HepG2 (cell line): ENCODE measurements around the gene TMEM143. TPM values are rescaled to one million over a fixed set of nuclear protein-coding genes. Genes with fewer than 3 reads are reported as not detected.

Experiments used
- CHCHD3 ChIP-seq: sonication (generic); formaldehyde crosslinking; IDR thresholded peaks from 2 replicates; pipeline ENCODE4 v1.8.0; 2022; ENCODE audit warnings: mild to moderate bottlenecking, missing genetic modification reagents, moderate library complexity
- HHEX ChIP-seq: IDR thresholded peaks from 2 replicates; pipeline ENCODE4 v1.6.1; 2016; ENCODE audit warnings: control low read depth
- KMT2A ChIP-seq: sonication (generic); formaldehyde crosslinking; IDR thresholded peaks from 2 replicates; pipeline ENCODE4 v1.4.0; 2020; ENCODE audit warnings: missing genetic modification reagents
- RFXAP ChIP-seq: sonication (generic); formaldehyde crosslinking; IDR thresholded peaks from 2 replicates; pipeline ENCODE4 v1.4.0; 2020; ENCODE audit warnings: missing genetic modification reagents, borderline replicate concordance
- SUZ12 ChIP-seq: fragments of 150-350 bp; IDR thresholded peaks from 2 replicates; pipeline ENCODE4 v1.6.1; 2014; ENCODE audit warnings: low read depth, low read length
- ZFAT ChIP-seq: sonication (generic); formaldehyde crosslinking; conservative IDR thresholded peaks from 2 replicates; pipeline ENCODE4 v1.8.1; 2023; ENCODE audit warnings: missing genetic modification reagents, inconsistent platforms
- ZNF703 ChIP-seq: sonication (generic); formaldehyde crosslinking; IDR thresholded peaks from 2 replicates; pipeline ENCODE4 v1.5.1; 2020; ENCODE audit warnings: missing genetic modification reagents, mild to moderate bottlenecking, moderate library complexity, borderline replicate concordance
- ZNF720 ChIP-seq: sonication (generic); formaldehyde crosslinking; IDR thresholded peaks from 2 replicates; pipeline ENCODE4 v1.4.0; 2020; ENCODE audit warnings: missing genetic modification reagents
- polyA plus RNA-seq, 8 experiments: library from polyadenylated mRNA; depleted of rRNA in 3 of 8; stranded (reverse) in 7 of 8; unstranded in 1 of 8; fragments of >200 nt; fragmentation: Illumina TruSeq in 4 of 8; extraction: Trizol in 4 of 8; gene quantifications; 2 replicates each; pipeline versions ENCODE4 v1.2.1 to v1.2.3, GENCODE V29; 2011 to 2016; ENCODE audit warnings: low read depth in 4 of 8, missing spikeins in 1 of 8, mixed read lengths in 1 of 8; ENCODE audit not compliant: insufficient read depth in 1 of 8
- total RNA-seq, 5 experiments: library from RNA; depleted of rRNA; stranded (reverse); fragments of >200 nt; fragmentation: Illumina TruSeq; extraction: Trizol; gene quantifications; 2 replicates each; pipeline ENCODE4 v1.2.3, GENCODE V29; 2016; ENCODE audit warnings: low read depth in 1 of 5
- TF ChIP-seq, protein P1 (sequence below): sonication (generic); formaldehyde crosslinking; IDR thresholded peaks from 2 replicates; pipeline ENCODE4 v1.5.1; 2020; ENCODE audit warnings: mild to moderate bottlenecking, missing genetic modification reagents, moderate library complexity
- TF ChIP-seq, protein P2 (sequence below): IDR thresholded peaks from 2 replicates; pipeline ENCODE4 v1.6.1; 2016; ENCODE audit warnings: low read depth, control low read depth
- TF ChIP-seq, protein P3 (sequence below): sonication (generic); formaldehyde crosslinking; IDR thresholded peaks from 2 replicates; pipeline ENCODE4 v1.5.1; 2020; ENCODE audit warnings: missing genetic modification reagents, mild to moderate bottlenecking, borderline replicate concordance

Gene TMEM143
- total and polyA plus RNA-seq, 2 of the 13 experiments (the other 11 are each of a cell fraction or from before 2014, with no cell fraction given), result 7.7 to 11.3 TPM

DNA sequence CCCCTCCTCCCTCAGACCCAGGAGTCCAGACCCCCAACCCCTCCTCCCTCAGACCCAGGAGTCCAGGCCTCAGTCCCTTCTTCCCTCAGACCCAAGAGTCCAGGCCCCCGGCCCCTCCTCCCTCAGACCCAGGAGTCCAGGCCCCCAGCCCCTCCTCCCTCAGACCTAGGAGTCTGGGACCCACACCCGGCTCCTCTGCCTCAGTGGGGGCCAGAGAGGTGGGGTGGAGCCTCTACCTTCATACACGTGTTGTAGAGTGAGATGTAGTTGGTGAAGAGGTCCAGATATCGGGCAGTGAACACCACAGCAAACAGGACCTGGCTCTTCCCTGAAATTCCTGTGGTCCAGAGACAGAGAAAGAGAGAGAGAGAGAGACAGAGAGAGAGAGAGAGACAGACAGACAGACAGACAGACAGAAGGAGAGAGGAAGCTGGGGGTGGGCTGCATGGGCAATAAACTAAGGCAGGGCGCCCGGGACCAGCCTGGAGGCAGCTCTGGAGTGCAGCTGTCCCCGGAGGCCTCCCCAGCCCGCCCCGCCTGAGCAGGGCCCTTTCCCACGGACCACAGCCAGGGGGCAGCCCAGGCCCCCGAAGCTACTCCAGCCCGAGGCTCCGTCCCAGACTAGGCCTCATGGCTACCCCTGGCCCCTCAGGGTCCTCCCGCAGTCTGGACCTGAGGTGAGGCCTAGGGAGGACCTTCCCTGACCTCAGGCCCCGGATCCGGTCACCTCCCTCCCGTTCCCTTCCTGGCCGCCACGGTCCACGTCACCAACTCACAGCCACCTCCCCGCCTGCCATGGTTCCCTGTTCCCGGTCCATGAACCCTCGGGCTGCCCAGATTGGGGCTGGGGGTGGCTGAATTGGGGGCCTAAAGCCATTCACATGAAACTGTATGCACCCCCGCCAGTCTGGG lies 26.7 kb upstream of the TMEM143 start (continued):
- TF ChIP-seq, protein P1, sequence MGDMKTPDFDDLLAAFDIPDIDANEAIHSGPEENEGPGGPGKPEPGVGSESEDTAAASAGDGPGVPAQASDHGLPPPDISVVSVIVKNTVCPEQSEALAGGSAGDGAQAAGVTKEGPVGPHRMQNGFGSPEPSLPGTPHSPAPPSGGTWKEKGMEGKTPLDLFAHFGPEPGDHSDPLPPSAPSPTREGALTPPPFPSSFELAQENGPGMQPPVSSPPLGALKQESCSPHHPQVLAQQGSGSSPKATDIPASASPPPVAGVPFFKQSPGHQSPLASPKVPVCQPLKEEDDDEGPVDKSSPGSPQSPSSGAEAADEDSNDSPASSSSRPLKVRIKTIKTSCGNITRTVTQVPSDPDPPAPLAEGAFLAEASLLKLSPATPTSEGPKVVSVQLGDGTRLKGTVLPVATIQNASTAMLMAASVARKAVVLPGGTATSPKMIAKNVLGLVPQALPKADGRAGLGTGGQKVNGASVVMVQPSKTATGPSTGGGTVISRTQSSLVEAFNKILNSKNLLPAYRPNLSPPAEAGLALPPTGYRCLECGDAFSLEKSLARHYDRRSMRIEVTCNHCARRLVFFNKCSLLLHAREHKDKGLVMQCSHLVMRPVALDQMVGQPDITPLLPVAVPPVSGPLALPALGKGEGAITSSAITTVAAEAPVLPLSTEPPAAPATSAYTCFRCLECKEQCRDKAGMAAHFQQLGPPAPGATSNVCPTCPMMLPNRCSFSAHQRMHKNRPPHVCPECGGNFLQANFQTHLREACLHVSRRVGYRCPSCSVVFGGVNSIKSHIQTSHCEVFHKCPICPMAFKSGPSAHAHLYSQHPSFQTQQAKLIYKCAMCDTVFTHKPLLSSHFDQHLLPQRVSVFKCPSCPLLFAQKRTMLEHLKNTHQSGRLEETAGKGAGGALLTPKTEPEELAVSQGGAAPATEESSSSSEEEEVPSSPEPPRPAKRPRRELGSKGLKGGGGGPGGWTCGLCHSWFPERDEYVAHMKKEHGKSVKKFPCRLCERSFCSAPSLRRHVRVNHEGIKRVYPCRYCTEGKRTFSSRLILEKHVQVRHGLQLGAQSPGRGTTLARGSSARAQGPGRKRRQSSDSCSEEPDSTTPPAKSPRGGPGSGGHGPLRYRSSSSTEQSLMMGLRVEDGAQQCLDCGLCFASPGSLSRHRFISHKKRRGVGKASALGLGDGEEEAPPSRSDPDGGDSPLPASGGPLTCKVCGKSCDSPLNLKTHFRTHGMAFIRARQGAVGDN, result peak; percentile 86
- TF ChIP-seq ZNF703, result no peak; the same call in 1 of the 2 replicates
- no peak; the same call in 1 of the 2 replicates for TF ChIP-seq KMT2A (CRISPR knock-in tag)
- TF ChIP-seq SUZ12, result no peak
- TF ChIP-seq RFXAP (CRISPR knock-in tag), result 0 out of 2 replicates have a peak, but pooled peaks have one; percentile 40
- 0 out of 2 replicates have a peak, but pooled peaks have one; percentile 74 for TF ChIP-seq ZFAT (CRISPR knock-in tag)
- TF ChIP-seq ZNF720 (CRISPR knock-in tag), result 0 out of 2 replicates have a peak, but pooled peaks have one; percentile 47
- no peak for TF ChIP-seq HHEX
- TF ChIP-seq, protein P2, sequence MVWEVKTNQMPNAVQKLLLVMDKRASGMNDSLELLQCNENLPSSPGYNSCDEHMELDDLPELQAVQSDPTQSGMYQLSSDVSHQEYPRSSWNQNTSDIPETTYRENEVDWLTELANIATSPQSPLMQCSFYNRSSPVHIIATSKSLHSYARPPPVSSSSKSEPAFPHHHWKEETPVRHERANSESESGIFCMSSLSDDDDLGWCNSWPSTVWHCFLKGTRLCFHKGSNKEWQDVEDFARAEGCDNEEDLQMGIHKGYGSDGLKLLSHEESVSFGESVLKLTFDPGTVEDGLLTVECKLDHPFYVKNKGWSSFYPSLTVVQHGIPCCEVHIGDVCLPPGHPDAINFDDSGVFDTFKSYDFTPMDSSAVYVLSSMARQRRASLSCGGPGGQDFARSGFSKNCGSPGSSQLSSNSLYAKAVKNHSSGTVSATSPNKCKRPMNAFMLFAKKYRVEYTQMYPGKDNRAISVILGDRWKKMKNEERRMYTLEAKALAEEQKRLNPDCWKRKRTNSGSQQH (CRISPR knock-in tag), result 0 out of 2 replicates have a peak, but pooled peaks have one; percentile 53
- TF ChIP-seq, protein P3, sequence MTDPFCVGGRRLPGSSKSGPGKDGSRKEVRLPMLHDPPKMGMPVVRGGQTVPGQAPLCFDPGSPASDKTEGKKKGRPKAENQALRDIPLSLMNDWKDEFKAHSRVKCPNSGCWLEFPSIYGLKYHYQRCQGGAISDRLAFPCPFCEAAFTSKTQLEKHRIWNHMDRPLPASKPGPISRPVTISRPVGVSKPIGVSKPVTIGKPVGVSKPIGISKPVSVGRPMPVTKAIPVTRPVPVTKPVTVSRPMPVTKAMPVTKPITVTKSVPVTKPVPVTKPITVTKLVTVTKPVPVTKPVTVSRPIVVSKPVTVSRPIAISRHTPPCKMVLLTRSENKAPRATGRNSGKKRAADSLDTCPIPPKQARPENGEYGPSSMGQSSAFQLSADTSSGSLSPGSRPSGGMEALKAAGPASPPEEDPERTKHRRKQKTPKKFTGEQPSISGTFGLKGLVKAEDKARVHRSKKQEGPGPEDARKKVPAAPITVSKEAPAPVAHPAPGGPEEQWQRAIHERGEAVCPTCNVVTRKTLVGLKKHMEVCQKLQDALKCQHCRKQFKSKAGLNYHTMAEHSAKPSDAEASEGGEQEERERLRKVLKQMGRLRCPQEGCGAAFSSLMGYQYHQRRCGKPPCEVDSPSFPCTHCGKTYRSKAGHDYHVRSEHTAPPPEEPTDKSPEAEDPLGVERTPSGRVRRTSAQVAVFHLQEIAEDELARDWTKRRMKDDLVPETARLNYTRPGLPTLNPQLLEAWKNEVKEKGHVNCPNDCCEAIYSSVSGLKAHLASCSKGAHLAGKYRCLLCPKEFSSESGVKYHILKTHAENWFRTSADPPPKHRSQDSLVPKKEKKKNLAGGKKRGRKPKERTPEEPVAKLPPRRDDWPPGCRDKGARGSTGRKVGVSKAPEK (CRISPR knock-in tag), result no peak; the same call in 1 of the 2 replicates
- TF ChIP-seq CHCHD3 (CRISPR knock-in tag), result no peak
